Muscle of back (tissue), 11 donors: ENCODE data around the gene TMC7. TPM values are rescaled to one million over a fixed set of nuclear protein-coding genes. Genes with fewer than 3 reads are reported as not detected.

Source experiments
- DNase-seq, 3 donors: peaks; one replicate each; pipeline versions ENCODE4 v3.0.0 to v3.0.0-alpha.2; 2013
- polyA plus RNA-seq, 10 donors: library from polyadenylated mRNA; unstranded; fragments of 120-200 nt; gene quantifications; one replicate each; pipeline ENCODE4 v1.2.1, GENCODE V29; 2013; ENCODE audit not compliant: insufficient read length in 10 of 10

Gene TMC7
- polyA plus RNA-seq, 10 donors = 0.99 to 2.6 (median 1.4) TPM

- DNase-seq = no peak
These were observed 105.7 kb downstream of the TMC7 start for GRCh38 chr16:19089410-19089955.

DNA sequence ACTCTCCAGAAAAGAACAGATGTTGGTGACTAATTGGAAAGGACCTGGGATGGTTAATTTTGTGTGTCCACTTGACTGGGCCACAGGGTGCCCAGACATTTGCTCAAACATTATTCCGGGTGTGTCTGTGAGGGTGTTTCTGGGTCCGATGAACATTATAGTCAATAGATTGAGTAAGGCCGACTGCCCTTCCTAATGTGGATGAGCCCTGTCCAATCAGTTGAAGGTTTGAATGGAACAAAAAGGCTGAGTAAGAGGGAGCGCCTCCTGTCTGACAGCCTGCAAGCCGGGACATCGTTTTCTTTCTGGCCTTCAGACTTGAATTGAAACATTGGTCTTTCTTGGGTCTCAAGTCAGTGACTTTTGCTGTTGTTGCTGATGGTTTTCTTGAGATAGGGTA lies 107.2 kb downstream of the TMC7 start:
- DNase-seq = no peak

- DNase-seq = no peak
These were observed 109.1 kb downstream of the TMC7 start for GRCh38 chr16:19092653-19093410.

DNA sequence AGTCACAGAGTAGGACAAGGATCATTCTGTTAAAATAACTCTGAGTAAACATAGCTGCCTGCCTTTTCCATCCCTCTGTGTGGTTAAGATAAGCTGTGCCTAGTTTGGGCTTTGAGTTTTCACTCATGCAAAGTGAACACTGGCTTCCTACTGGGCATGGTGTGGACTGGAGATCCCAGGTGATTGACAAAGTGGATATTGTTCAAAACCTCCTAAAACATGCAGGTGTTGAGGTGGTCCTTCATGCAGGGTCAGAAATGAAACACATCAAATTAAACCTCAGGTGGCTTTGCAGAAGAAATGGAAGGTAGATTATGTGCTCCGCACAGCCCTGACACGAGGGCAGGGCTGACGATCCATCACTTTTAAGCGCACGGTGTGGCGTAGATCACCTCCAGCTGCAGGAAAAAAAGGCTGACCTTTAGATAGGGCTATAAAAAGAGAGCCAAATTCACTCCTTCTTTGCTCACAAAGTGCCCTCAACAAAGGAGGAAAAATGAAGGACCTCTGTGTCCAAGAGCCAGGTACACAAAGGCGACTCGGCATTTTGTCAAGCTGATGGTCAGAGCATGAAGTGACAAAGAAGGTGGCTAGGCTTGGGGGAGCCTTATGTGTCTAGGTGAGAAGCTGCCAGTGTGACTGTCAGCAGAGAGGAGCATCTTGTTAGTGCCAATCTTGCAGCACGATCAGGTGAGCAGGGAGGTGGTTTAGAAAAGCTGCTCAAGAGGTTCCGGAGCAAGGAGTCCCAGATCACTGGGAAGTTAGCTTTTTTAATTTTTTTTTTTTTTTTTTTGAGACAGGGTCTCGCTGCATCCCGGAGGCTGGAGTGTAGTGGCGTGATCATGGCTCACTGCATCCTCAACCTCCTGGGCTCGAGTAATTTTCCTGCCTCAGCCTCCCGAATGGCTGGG lies 110.2 kb downstream of the TMC7 start:
- no peak for DNase-seq

GRCh38 chr16:19094542-19095365 lies 111.0 kb downstream of the TMC7 start:
- no peak for DNase-seq

GRCh38 chr16:19095654-19096053 lies 111.9 kb downstream of the TMC7 start:
- DNase-seq = no peak

- DNase-seq = no peak
These were observed 114.4 kb downstream of the TMC7 start for GRCh38 chr16:19098173-19098572.

- DNase-seq = no peak
These were observed 118.6 kb downstream of the TMC7 start for GRCh38 chr16:19102187-19102872.

GRCh38 chr16:19104607-19105006 lies 120.9 kb downstream of the TMC7 start:
- DNase-seq = no peak

DNA sequence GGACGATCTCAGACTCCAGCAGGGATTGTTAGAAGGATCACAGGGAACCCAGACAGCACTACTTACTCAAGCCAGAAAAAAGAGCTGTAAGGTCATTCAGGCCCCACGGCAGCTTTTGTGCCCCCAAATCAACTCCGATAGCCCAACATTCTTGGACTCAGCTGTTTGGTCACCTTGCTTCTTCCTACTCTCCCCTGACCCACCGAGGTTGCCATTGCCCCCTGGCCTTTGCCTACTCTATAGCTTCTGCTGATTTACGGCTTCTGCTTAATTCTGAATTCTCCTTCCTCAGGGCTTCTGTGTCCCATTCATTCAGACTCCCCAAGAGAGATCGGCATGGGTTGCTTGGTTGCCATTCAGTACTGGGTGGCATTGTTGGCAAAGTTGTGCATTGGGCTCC lies 121.4 kb downstream of the TMC7 start:
- no peak for DNase-seq

- no peak for DNase-seq
These were observed 122.3 kb downstream of the TMC7 start for GRCh38 chr16:19105891-19106624.

DNA sequence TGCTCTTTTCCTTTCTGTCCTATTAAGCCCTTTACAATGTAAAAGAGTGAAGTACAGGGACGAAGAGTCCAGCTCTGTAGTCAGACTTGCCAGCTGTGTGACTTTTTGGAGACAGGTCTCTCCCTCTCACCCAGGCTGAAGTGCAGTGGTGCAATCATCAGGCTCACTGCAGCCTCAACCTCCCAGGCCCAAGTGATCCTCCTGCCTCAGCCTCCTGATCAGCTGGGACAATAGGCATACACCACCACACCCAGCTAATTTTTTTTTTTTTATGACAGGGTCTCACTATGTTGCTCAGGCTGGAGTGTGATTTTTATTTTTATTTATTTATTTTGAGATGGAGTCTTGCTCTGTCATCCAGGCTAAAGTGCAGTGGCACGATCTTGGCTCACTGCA lies 122.9 kb downstream of the TMC7 start:
- DNase-seq = no peak

DNA sequence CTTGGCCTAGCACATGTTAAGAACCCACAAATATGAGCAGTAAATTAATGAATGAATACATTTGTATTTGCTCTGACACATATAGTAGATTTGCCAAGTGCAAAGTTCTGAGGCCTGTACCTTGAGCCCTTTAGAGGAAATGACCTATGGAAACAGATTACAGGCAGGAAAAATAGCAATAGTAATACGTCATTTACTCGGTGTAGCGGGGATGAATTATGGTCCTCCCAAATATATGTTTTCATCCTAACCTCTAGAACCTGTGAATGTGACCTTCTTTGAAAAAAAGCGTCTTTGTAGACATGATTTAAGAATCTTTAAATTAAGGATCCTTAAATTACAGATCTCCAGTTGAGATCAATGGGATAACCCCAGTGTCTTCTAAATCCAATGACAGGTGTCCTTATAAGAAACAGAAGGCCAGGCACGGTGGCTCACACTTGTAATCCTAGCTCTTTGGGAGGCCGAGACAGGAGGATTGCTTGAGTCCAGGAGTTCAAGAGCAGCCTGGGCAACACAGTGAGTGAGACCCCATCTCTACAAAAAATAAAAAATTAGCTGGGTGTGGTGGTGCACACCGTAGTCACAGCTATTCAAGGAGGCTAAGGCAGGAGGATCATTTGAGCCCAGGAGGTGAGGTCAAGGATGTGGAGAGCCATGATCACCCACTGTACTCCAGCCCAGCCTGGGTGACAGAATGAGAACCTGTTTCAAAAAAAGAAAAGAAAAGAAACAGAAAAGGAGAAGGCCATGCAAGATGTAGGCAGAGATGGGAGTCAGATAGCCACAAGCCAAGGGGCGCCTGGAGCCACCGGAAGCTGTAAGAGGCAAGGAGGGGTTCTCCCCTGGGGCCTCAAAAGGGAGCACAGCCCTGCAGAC lies 124.9 kb downstream of the TMC7 start:
- no peak for DNase-seq

- no peak for DNase-seq
These were observed 125.5 kb downstream of the TMC7 start for GRCh38 chr16:19109288-19109664.

- no peak for DNase-seq
These were observed 127.0 kb downstream of the TMC7 start for GRCh38 chr16:19110537-19111360.

GRCh38 chr16:19112099-19112407 lies 128.3 kb downstream of the TMC7 start:
- DNase-seq = no peak
